Upper lobe of right lung (tissue), 1 donor: ENCODE results near the gene SMAD3. TPM values are rescaled to one million over a fixed set of nuclear protein-coding genes. Genes with fewer than 3 reads are reported as not detected.

Experiments
- ATAC-seq: fragments of 200-7000 bp; cut with Tn5 transposase; one replicate; pipeline ENCODE4 v1.9.1; 2020; ENCODE audit warnings: mild to moderate bottlenecking, moderate library complexity
- DNase-seq: peaks from one replicate; pipeline ENCODE4 v3.0.0-alpha.2; 2020
- H3K27ac ChIP-seq: fragments of 200-600 bp; one replicate; pipeline ENCODE4 v1.8.0; 2022
- H3K27me3 ChIP-seq: fragments of 200-600 bp; one replicate; pipeline ENCODE4 v1.8.0; 2022; ENCODE audit warnings: mild to moderate bottlenecking
- H3K36me3 ChIP-seq: fragments of 200-600 bp; one replicate; pipeline ENCODE4 v1.8.0; 2022
- H3K4me1 ChIP-seq: fragments of 200-600 bp; one replicate; pipeline ENCODE4 v1.8.0; 2022
- H3K4me3 ChIP-seq: fragments of 200-600 bp; one replicate; pipeline ENCODE4 v1.8.0; 2022; ENCODE audit warnings: mild to moderate bottlenecking
- H3K9me3 ChIP-seq: fragments of 200-600 bp; one replicate; pipeline ENCODE4 v1.8.0; 2022
- CTCF ChIP-seq: fragments of 200-600 bp; IDR thresholded peaks from one replicate; pipeline ENCODE4 v1.8.0; 2022; ENCODE audit warnings: antibody characterized with exemption
- intact Hi-C: fragments of 100-400 bp; cut with DNase I; formaldehyde crosslinking; loops from one replicate; pipeline ENCODE4 v1.11.0; 2022
- total RNA-seq: library from RNA; stranded (reverse); fragmentation: NEBNext Ultra II Directional; extraction: Animal tissue kit (Norgen Biotek cat#: 25700); gene quantifications from one replicate; pipeline ENCODE4 v1.2.1, GENCODE V29; 2021
- donor health status: DM: no; HTN: yes; CAD: no; lungs with severe emphysema.

SMAD3 gene
- total RNA-seq, 1 donor from 2014 or later: 31.6 TPM

- H3K4me1 ChIP-seq: no peaks in the 10 kb centered on the region
- ATAC-seq (no peak), DNase-seq (no peak)
- H3K27ac ChIP-seq: no peak overlapping the region
- no peaks in the 10 kb centered on the region for H3K9me3 ChIP-seq
- intact Hi-C loops: no loop called here
- no peaks in the 10 kb centered on the region for H3K27me3 ChIP-seq
- no peak for TF ChIP-seq CTCF
- H3K4me3 ChIP-seq: no peak overlapping the region
- H3K36me3 ChIP-seq: peaks cover 7% of the 10 kb centered on the region
Observed at GRCh38 chr15:67216859-67217258, 151.5 kb downstream of the SMAD3 start.

- no peak for ATAC-seq
Observed at GRCh38 chr15:67218428-67218827, 153.0 kb downstream of the SMAD3 start.

GRCh38 chr15:67219288-67219687 is 153.9 kb downstream of the SMAD3 start:
- DNase-seq (no peak), ATAC-seq (no peak)
- H3K27ac ChIP-seq: no peak overlapping the region

More at GRCh38 chr15:67218428-67218827, 153.0 kb downstream of the SMAD3 start:
- no peak for TF ChIP-seq CTCF
- H3K9me3 ChIP-seq: no peaks in the 10 kb centered on the region
- H3K4me1 ChIP-seq: no peaks in the 10 kb centered on the region
- DNase-seq: no peak
- intact Hi-C loops: no loop called here
- peaks cover 7% of the 10 kb centered on the region for H3K36me3 ChIP-seq
- no peak overlapping the region for H3K27ac ChIP-seq
- no peaks in the 10 kb centered on the region for H3K27me3 ChIP-seq
- H3K4me3 ChIP-seq: no peak overlapping the region

GRCh38 chr15:67224889-67225288 is 159.5 kb downstream of the SMAD3 start:
- no peak for ATAC-seq
- no peak for TF ChIP-seq CTCF
- Histone ChIP-seq H3K4me1 (no peaks in the 10 kb centered on the region), H3K36me3 (peaks cover 6% of the 10 kb centered on the region), H3K4me3 (no peak overlapping the region), H3K9me3 (no peaks in the 10 kb centered on the region), H3K27me3 (no peaks in the 10 kb centered on the region), H3K27ac (no peak overlapping the region)
- intact Hi-C loops: no loop called here
- DNase-seq: no peak

More at GRCh38 chr15:67219288-67219687, 153.9 kb downstream of the SMAD3 start:
- no peaks in the 10 kb centered on the region for H3K27me3 ChIP-seq
- intact Hi-C loops: no loop called here
- peaks cover 7% of the 10 kb centered on the region for H3K36me3 ChIP-seq
- no peak for TF ChIP-seq CTCF
- H3K4me1 ChIP-seq: no peaks in the 10 kb centered on the region
- H3K4me3 ChIP-seq: no peak overlapping the region
- H3K9me3 ChIP-seq: no peaks in the 10 kb centered on the region

GRCh38 chr15:67225336-67225735 is 159.9 kb downstream of the SMAD3 start:
- ATAC-seq (no peak), DNase-seq (no peak)
- H3K27me3 ChIP-seq: no peaks in the 10 kb centered on the region

More at GRCh38 chr15:67225336-67225735, 159.9 kb downstream of the SMAD3 start:
- Histone ChIP-seq H3K4me3 (no peak overlapping the region), H3K4me1 (no peaks in the 10 kb centered on the region), H3K9me3 (no peaks in the 10 kb centered on the region), H3K36me3 (peaks cover 10% of the 10 kb centered on the region), H3K27ac (no peak overlapping the region)
- intact Hi-C loops: no loop called here
- TF ChIP-seq CTCF: no peak
